ENCODE measurements around the gene SLC25A17.
"Not testable (repeated sequence)": the region's sequence is repeated elsewhere in the genome, so short reads cannot be mapped to it uniquely, and the experiment has no call there.

The SLC25A17 gene

DNA sequence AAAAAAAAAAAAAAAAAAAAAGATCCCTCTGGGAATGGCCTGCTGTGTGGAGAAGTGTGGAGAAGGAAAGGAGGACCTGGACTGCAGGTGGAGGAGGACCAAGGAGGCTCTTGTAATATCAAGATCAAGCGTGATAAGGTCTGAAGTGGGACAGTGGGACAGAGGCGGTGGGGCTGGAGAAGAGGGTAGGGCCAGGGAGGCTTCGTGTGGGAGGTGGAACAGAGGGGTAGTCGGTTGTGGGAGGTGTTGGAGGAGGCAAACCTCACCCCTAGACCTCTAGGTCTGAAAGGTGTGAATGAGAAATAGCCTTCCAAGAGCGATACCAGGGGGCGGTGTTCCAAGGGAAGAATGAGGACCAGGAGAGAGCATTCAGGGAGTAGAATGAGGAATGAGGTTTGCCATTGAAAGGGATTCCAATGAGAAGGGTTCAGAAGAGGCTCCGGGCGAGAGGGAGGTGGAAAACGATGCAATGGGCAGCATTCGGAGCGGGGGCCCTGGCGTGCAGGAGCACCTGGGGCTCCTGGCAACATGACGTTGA, 95.7 kb downstream of the SLC25A17 start:
- in situ Hi-C loops (cut with HindIII; ENCODE audit: low sequenced_read_pairs) = no loop called here

GRCh38 chr22:40721266-40721665, 97.9 kb downstream of the SLC25A17 start:
- in situ Hi-C loops (cut with HindIII; ENCODE audit: low sequenced_read_pairs) = no loop called here

DNA sequence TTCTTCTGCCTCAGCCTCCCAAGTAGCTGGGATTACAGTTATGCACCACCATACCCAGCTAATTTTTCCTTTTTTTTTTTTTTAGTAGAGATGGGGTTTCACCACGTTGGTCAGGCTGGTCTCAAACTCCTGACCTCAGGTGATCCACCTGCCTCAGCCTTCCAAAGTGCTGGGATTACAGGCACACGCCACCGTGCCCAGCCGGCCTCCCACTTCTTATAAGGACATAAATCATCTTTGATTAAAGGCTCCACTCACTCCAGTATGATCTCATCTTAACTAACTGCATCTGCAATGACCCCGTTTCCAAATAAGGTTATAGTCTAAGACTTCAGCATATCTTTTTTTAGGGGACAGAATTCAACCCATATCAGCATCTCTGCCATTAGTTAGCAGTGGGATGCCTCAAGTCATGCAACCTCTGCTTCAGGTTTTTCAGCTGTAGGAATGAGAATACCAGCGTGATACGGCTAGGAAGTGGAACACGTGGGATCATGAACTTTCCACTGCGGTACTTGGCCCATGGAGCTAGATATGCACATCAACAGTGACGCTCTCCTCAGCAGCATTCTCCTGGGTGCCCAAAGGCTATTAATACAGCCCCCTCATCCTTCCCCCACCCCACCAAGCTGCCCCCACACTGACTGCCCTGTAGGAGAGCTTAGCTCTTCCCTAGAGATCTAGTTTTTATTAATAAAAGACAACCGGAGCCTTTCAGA, 98.4 kb downstream of the SLC25A17 start:
- in situ Hi-C loops (cut with HindIII; ENCODE audit: low sequenced_read_pairs) = no loop called here

- in situ Hi-C loops (cut with HindIII; ENCODE audit: low sequenced_read_pairs) = not testable (repeated sequence)
Measured at GRCh38 chr22:40720156-40720537, 99.0 kb downstream of the SLC25A17 start.
